ENCODE results near the gene PTRH1. TPM values are rescaled to one million over a fixed set of nuclear protein-coding genes. Genes with fewer than 3 reads are reported as not detected.

The PTRH1 gene
- total and polyA plus RNA-seq, 2 of the 13 experiments (the other 11 are each of a cell fraction or from before 2014, with no cell fraction given), result 4.0 to 10.4 TPM

DNA sequence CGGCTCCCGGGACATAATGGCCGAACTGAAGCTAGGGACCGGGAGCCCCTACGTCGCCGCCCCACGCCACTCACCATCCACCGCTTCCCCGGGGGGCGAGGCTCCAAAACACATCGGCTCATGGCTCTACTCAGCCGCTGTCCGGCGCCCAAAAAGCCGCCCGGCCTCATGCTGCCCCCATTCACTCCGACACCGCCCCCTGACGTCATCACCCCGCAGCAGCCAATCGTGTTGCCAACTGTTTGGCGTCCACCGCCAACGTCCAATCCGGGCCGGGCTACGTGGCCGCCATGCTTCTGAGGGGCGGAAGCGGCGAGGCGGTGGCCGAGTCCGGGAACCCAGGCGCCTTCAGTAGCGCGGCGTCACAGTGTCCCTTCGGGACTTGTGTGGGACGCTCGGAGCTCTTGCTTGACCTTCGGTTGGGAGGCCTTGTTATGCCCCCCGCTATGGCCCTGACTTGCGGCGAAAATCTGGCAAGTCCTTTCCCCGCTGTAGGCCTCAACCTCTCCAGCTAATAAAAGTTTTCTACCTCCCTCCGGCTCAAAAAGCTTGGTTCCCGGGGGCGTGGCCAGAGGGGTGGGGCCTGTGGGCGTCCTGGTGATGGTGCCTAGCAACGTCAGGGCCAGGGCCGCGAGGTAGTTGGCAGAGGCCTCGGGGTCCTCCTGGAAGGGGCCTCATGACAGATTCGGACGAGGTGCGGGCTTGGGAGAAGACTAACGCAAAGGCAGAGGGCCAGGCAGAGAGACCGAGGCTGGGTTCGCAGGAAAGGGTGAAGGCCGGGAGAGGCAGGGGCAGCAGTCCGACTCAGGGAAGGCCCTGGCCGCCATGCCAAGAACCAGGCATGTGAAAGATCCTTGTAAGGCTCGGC lies at the start of gene PTRH1, which contains the start of gene TTC16 (continued):
- TF ChIP-seq, protein P1, sequence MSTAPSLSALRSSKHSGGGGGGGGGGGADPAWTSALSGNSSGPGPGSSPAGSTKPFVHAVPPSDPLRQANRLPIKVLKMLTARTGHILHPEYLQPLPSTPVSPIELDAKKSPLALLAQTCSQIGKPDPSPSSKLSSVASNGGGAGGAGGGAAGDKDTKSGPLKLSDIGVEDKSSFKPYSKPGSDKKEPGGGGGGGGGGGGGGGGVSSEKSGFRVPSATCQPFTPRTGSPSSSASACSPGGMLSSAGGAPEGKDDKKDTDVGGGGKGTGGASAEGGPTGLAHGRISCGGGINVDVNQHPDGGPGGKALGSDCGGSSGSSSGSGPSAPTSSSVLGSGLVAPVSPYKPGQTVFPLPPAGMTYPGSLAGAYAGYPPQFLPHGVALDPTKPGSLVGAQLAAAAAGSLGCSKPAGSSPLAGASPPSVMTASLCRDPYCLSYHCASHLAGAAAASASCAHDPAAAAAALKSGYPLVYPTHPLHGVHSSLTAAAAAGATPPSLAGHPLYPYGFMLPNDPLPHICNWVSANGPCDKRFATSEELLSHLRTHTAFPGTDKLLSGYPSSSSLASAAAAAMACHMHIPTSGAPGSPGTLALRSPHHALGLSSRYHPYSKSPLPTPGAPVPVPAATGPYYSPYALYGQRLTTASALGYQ (CRISPR knock-in tag; IDR thresholded peaks at IDR 0.05), result no peak
- 0 out of 2 replicates have a peak, but pooled peaks have one; percentile 46 for TF ChIP-seq ZNF317 (CRISPR knock-in tag; IDR thresholded peaks at IDR 0.05)
- no peak for TF ChIP-seq ARID2 (CRISPR knock-in tag; IDR thresholded peaks at IDR 0.05; ENCODE audit: borderline replicate concordance)
- TF ChIP-seq, protein P2, sequence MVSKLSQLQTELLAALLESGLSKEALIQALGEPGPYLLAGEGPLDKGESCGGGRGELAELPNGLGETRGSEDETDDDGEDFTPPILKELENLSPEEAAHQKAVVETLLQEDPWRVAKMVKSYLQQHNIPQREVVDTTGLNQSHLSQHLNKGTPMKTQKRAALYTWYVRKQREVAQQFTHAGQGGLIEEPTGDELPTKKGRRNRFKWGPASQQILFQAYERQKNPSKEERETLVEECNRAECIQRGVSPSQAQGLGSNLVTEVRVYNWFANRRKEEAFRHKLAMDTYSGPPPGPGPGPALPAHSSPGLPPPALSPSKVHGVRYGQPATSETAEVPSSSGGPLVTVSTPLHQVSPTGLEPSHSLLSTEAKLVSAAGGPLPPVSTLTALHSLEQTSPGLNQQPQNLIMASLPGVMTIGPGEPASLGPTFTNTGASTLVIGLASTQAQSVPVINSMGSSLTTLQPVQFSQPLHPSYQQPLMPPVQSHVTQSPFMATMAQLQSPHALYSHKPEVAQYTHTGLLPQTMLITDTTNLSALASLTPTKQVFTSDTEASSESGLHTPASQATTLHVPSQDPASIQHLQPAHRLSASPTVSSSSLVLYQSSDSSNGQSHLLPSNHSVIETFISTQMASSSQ (IDR thresholded peaks at IDR 0.05; ENCODE audit: low read depth), result no peak
- TF ChIP-seq, protein P2 (CRISPR knock-in tag; IDR thresholded peaks at IDR 0.05; ENCODE audit: borderline replicate concordance), result peak; percentile 36; the same call in 1 of the 2 replicates
- TF ChIP-seq, protein P3, sequence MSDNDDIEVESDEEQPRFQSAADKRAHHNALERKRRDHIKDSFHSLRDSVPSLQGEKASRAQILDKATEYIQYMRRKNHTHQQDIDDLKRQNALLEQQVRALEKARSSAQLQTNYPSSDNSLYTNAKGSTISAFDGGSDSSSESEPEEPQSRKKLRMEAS (IDR thresholded peaks at IDR 0.05), result peak; percentile 62
- TF ChIP-seq, protein P4, sequence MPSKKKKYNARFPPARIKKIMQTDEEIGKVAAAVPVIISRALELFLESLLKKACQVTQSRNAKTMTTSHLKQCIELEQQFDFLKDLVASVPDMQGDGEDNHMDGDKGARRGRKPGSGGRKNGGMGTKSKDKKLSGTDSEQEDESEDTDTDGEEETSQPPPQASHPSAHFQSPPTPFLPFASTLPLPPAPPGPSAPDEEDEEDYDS (CRISPR knock-in tag; IDR thresholded peaks at IDR 0.05), result 0 out of 2 replicates have a peak, but pooled peaks have one; percentile 15
- no peak for TF ChIP-seq JARID2 (CRISPR knock-in tag; IDR thresholded peaks at IDR 0.05; ENCODE audit: insufficient replicate concordance)
- TF ChIP-seq, protein P5, sequence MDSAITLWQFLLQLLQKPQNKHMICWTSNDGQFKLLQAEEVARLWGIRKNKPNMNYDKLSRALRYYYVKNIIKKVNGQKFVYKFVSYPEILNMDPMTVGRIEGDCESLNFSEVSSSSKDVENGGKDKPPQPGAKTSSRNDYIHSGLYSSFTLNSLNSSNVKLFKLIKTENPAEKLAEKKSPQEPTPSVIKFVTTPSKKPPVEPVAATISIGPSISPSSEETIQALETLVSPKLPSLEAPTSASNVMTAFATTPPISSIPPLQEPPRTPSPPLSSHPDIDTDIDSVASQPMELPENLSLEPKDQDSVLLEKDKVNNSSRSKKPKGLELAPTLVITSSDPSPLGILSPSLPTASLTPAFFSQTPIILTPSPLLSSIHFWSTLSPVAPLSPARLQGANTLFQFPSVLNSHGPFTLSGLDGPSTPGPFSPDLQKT (CRISPR knock-in tag; IDR thresholded peaks at IDR 0.05; ENCODE audit: borderline replicate concordance), result no peak
- TF ChIP-seq SPEN (CRISPR knock-in tag; IDR thresholded peaks at IDR 0.05; ENCODE audit: low read depth), result peak; percentile 45; the same call in 1 of the 2 replicates
- TF ChIP-seq ZSCAN20 (CRISPR knock-in tag; IDR thresholded peaks at IDR 0.05; ENCODE audit: borderline replicate concordance), result peak; percentile 54; the same call in 1 of the 2 replicates
- 0 out of 2 replicates have a peak, but pooled peaks have one; percentile 36 for TF ChIP-seq ZBTB38 (CRISPR knock-in tag; IDR thresholded peaks at IDR 0.05)
- TF ChIP-seq PITX1 (CRISPR knock-in tag; IDR thresholded peaks at IDR 0.05), result peak; percentile 31
- no peak for TF ChIP-seq ZNF709 (CRISPR knock-in tag; IDR thresholded peaks at IDR 0.05)
- TF ChIP-seq MEIS2 (CRISPR knock-in tag; IDR thresholded peaks at IDR 0.05), result no peak
